ENCODE measurements around the gene PLEKHA1. TPM values are rescaled to one million over a fixed set of nuclear protein-coding genes. Genes with fewer than 3 reads are reported as not detected.

Gene PLEKHA1
- total and polyA plus RNA-seq, 5 donors = 15.7 to 42.8 (median 38.5) TPM

- WGBS = under 1% methylated on average over 95 of the region's 95 CpGs
- peak overlapping the region; percentile 74 for H3K4me3 ChIP-seq (ENCODE audit: low read length)
- H3K4me1 ChIP-seq (ENCODE audit: control insufficient read depth, insufficient read depth, low read length) = peaks cover 9% of the 10 kb centered on the region
- no peaks in the 10 kb centered on the region for H3K27me3 ChIP-seq (ENCODE audit: control insufficient read depth, insufficient read depth)
- intact Hi-C loops (cut with DNase I) = no loop called here
- H3K9me3 ChIP-seq (ENCODE audit: control insufficient read depth, low read length) = no peaks in the 10 kb centered on the region
- DNase-seq = peak in 1 of 3 donors; percentile 69
- ATAC-seq = peak; percentile 26 to 31
- peak overlapping the region; percentile 4 for H3K27ac ChIP-seq (ENCODE audit: low read length)
Measured at GRCh38 chr10:122461729-122462532, 87.4 kb downstream of the PLEKHA1 start.

DNA sequence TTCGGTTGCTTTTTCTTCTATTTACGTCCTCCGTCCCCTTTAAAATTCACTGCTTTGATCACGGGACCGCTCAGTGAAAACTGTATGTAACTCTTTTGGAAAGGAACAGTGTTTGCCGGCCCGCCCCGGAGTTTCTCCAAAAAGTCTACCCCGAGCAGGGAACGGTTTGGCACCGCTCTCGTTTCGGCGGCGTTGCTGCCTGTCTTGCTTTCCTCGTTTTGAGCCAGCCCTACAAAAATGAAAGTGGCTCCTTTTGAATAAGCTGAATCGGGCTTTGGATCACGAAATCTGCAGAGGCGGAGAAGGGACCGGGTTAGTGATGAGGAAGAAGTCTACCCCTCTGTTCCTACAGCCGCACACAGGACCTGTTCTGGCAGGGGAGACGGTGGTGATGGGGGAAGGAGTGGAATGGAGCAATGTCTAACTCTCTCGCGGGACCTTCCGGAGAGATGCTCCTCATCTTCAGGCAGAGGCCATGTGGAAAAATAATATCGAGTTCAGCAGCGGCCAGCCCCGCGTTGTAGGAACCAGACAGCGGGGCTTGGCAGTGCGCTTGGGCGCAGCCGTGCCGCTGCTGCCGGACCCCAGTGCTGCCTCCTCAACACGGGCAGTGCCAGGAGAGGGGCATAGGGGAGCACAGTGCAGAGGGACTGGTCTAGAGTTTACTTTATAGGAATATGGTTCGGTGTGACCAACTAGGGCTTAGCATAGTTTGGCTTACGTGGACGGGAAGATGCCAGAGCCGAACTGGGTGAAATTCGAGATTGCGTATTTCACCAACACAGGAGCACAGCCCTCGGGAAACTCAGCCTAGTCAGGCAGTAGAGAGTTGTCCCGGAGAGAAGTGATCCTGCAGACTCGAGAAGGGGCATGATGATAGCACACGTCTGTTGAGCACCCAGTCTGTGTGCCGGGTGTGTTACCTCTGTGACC, 88.3 kb downstream of the PLEKHA1 start:
- WGBS = 13% methylated on average over 47 of the region's 47 CpGs
- ATAC-seq (peak; percentile 35 to 50), DNase-seq (peak; percentile 72 to 91 (median 88))
- Histone ChIP-seq H3K9me3 (ENCODE audit: control insufficient read depth, low read length) (no peaks in the 10 kb centered on the region), H3K27ac (ENCODE audit: low read length) (peak overlapping the region; percentile 43), H3K27me3 (ENCODE audit: control insufficient read depth, insufficient read depth) (no peaks in the 10 kb centered on the region), H3K4me1 (ENCODE audit: control insufficient read depth, insufficient read depth, low read length) (peaks cover 9% of the 10 kb centered on the region), H3K4me3 (ENCODE audit: low read length) (peak overlapping the region; percentile 74)
- intact Hi-C loops (cut with DNase I) = no loop called here

DNA sequence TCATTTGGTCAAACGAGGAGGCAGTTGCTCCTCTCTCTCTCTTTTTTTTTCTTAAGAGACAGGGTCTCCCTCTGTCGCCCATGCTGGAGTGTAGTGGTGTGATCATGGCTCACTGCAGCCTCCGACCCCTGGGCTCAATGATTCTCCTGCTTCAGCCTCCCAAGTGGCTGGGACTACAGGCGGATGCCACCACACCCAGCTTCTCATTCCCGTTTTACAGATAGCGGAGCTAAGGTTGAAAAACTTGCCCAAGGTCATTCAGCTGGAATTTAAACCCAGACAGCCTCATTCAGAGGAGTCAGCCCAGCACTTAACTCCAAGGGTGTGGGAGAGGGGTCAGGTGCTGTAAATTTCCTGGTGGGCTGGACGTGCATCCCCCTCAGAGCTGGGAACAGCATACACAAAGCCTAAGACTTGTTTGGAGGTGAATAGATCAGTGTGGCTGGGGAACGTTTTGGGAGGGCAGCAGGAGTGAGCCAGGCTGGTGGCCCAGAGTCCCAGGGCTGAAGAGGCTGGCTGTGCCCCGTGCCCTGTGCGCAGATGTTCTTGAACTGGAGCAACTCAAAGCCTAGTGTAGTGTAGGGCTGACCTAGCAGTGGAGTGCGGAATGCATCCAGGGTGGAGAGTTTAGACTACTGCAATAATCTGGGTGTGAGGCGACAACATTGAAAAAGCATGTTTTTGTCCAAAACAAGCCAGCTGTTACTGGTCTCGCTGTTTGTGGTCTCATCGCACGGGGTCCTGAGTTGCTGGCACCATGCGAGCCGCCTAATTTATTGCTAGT, 89.2 kb downstream of the PLEKHA1 start:
- H3K27ac ChIP-seq (ENCODE audit: low read length) = no peak overlapping the region
- intact Hi-C loops (cut with DNase I) = no loop called here
- no peaks in the 10 kb centered on the region for H3K9me3 ChIP-seq (ENCODE audit: control insufficient read depth, low read length)
- no peak for ATAC-seq
- no peak for DNase-seq
- H3K27me3 ChIP-seq (ENCODE audit: control insufficient read depth, insufficient read depth) = no peaks in the 10 kb centered on the region
- H3K4me3 ChIP-seq (ENCODE audit: low read length) = peak overlapping the region; percentile 74
- H3K4me1 ChIP-seq (ENCODE audit: control insufficient read depth, insufficient read depth, low read length) = peaks cover 5% of the 10 kb centered on the region
- 80% methylated on average over 17 of the region's 17 CpGs for WGBS

GRCh38 chr10:122464250-122464510, 89.7 kb downstream of the PLEKHA1 start:
- Histone ChIP-seq H3K4me1 (ENCODE audit: control insufficient read depth, insufficient read depth, low read length) (peaks cover 4% of the 10 kb centered on the region), H3K27me3 (ENCODE audit: control insufficient read depth, insufficient read depth) (no peaks in the 10 kb centered on the region), H3K4me3 (ENCODE audit: low read length) (no peak overlapping the region), H3K27ac (ENCODE audit: low read length) (no peak overlapping the region), H3K9me3 (ENCODE audit: control insufficient read depth, low read length) (no peaks in the 10 kb centered on the region)
- ATAC-seq = no peak
- intact Hi-C loops (cut with DNase I) = no loop called here
- DNase-seq = no peak
- 94% methylated on average over 4 of the region's 4 CpGs for WGBS

GRCh38 chr10:122464586-122464985, 90.1 kb downstream of the PLEKHA1 start:
- H3K4me1 ChIP-seq (ENCODE audit: control insufficient read depth, insufficient read depth, low read length) = peaks cover 8% of the 10 kb centered on the region
- no peaks in the 10 kb centered on the region for H3K9me3 ChIP-seq (ENCODE audit: control insufficient read depth, low read length)
- intact Hi-C loops (cut with DNase I) = no loop called here
- no peak for DNase-seq
- WGBS = 74% methylated on average over 11 of the region's 11 CpGs
- no peak overlapping the region for H3K27ac ChIP-seq (ENCODE audit: low read length)
- H3K27me3 ChIP-seq (ENCODE audit: control insufficient read depth, insufficient read depth) = no peaks in the 10 kb centered on the region
- H3K4me3 ChIP-seq (ENCODE audit: low read length) = no peak overlapping the region
- no peak for ATAC-seq

- H3K27ac ChIP-seq (ENCODE audit: low read length) = no peak overlapping the region
- no peaks in the 10 kb centered on the region for H3K9me3 ChIP-seq (ENCODE audit: control insufficient read depth, low read length)
- intact Hi-C loops (cut with DNase I) = no loop called here
- no peak overlapping the region for H3K4me3 ChIP-seq (ENCODE audit: low read length)
- H3K27me3 ChIP-seq (ENCODE audit: control insufficient read depth, insufficient read depth) = no peaks in the 10 kb centered on the region
- 75% methylated on average over 6 of the region's 6 CpGs for WGBS
- ATAC-seq (no peak), DNase-seq (no peak)
- peaks cover 8% of the 10 kb centered on the region for H3K4me1 ChIP-seq (ENCODE audit: control insufficient read depth, insufficient read depth, low read length)
Measured at GRCh38 chr10:122465401-122466040, 91.0 kb downstream of the PLEKHA1 start.

DNA sequence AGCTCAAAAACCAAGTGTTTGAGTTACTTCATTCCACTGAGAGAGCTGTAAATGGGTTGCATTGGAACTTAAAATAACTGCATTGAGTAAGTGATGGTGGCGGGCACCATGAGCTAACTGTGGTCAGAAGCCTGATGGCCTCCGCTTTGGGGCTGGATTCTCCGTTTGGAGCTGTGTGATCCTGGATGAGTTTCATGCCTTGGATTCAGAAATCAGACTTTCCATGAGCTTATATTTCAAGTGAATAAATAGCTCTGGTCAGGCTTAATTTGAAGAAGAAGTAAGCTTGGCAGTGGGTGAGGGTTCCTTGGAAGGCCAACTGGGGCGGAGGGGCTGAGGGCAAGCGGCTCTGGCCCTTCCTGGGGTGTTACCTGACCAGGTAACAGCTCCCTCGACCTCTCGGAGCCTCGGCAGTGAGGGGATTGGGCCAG, 92.5 kb downstream of the PLEKHA1 start:
- intact Hi-C loops (cut with DNase I) = no loop called here
- WGBS = 93% methylated on average over 8 of the region's 8 CpGs
- no peak for ATAC-seq

DNA sequence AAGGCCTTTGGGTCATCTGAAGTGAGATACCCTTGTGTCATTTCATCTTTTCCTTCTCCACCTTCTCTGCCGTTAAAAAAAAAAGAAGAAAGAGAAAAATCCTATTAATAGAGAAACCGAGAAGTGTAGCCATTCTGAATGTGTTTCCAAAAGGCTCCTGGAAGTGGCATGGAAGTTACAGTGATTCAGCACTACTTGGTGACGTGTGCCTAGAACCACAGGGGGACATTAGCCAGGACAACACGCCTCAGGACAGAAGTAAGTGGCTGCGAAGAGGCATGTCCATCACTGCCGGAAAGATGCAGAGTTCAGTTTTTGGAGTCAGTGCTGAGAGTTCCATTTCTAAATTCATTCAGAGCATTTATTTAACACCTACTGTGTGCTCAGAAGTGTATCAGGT, 93.2 kb downstream of the PLEKHA1 start:
- no peak overlapping the region for H3K27ac ChIP-seq (ENCODE audit: low read length)
- H3K27me3 ChIP-seq (ENCODE audit: control insufficient read depth, insufficient read depth) = no peaks in the 10 kb centered on the region
- ATAC-seq = no peak
- H3K9me3 ChIP-seq (ENCODE audit: control insufficient read depth, low read length) = no peaks in the 10 kb centered on the region
- no peak overlapping the region for H3K4me3 ChIP-seq (ENCODE audit: low read length)
- intact Hi-C loops (cut with DNase I) = no loop called here
- 84% methylated on average over 6 of the region's 6 CpGs for WGBS
- peaks cover 8% of the 10 kb centered on the region for H3K4me1 ChIP-seq (ENCODE audit: control insufficient read depth, insufficient read depth, low read length)
- no peak for DNase-seq

More for the DNA sequence above, 92.5 kb downstream of the PLEKHA1 start:
- H3K27ac ChIP-seq (ENCODE audit: low read length) = no peak overlapping the region
- DNase-seq = no peak
- no peaks in the 10 kb centered on the region for H3K27me3 ChIP-seq (ENCODE audit: control insufficient read depth, insufficient read depth)
- H3K4me3 ChIP-seq (ENCODE audit: low read length) = no peak overlapping the region
- no peaks in the 10 kb centered on the region for H3K9me3 ChIP-seq (ENCODE audit: control insufficient read depth, low read length)
- H3K4me1 ChIP-seq (ENCODE audit: control insufficient read depth, insufficient read depth, low read length) = peaks cover 8% of the 10 kb centered on the region

GRCh38 chr10:122468307-122468925, 93.9 kb downstream of the PLEKHA1 start:
- ATAC-seq = no peak
- Histone ChIP-seq H3K4me3 (ENCODE audit: low read length) (no peak overlapping the region), H3K27me3 (ENCODE audit: control insufficient read depth, insufficient read depth) (no peaks in the 10 kb centered on the region), H3K27ac (ENCODE audit: low read length) (no peak overlapping the region), H3K4me1 (ENCODE audit: control insufficient read depth, insufficient read depth, low read length) (peaks cover 5% of the 10 kb centered on the region), H3K9me3 (ENCODE audit: control insufficient read depth, low read length) (no peaks in the 10 kb centered on the region)
- intact Hi-C loops (cut with DNase I) = no loop called here
- DNase-seq = no peak
- WGBS = 83% methylated on average over 5 of the region's 5 CpGs
